Loucy (cell line): ENCODE results near the gene PNMA6E.

Source experiments
- H2AFZ ChIP-seq: fragments of 200-600 bp; sonication (generic); 2 replicates; pipeline ENCODE4 v1.6.0; 2016; ENCODE audit warnings: antibody characterized with exemption, mild to moderate bottlenecking, low read length, moderate library complexity
- H3F3A ChIP-seq: fragments of 200-600 bp; 2 replicates; pipeline ENCODE4 v1.6.0; 2016; ENCODE audit warnings: antibody characterized with exemption, low read depth, mild to moderate bottlenecking
- H3K27me3 ChIP-seq: fragments of 200-600 bp; sonication (generic); 2 replicates; pipeline ENCODE4 v1.6.1; 2014; ENCODE audit warnings: low read length, mild to moderate bottlenecking; ENCODE audit not compliant: insufficient read depth, poor library complexity, severe bottlenecking
- H3K36me3 ChIP-seq: fragments of 200-600 bp; sonication (generic); 2 replicates; pipeline ENCODE4 v1.6.1; 2016; ENCODE audit warnings: low read length; ENCODE audit not compliant: insufficient read depth
- H3K4me1 ChIP-seq: fragments of 200-600 bp; sonication (generic); 2 replicates; pipeline ENCODE4 v1.5.1; 2014; ENCODE audit warnings: low read length, mild to moderate bottlenecking; ENCODE audit not compliant: insufficient read depth, poor library complexity, severe bottlenecking
- H3K4me2 ChIP-seq: fragments of 200-600 bp; sonication (generic); 2 replicates; pipeline ENCODE4 v1.6.0; 2014; ENCODE audit warnings: antibody characterized with exemption, low read length, low read depth, mild to moderate bottlenecking; ENCODE audit not compliant: poor library complexity, severe bottlenecking
- H3K4me3 ChIP-seq: fragments of 200-600 bp; sonication (generic); 2 replicates; pipeline ENCODE4 v1.5.1; 2014; ENCODE audit warnings: low read length, mild to moderate bottlenecking, mixed read lengths; ENCODE audit not compliant: poor library complexity, severe bottlenecking
- H3K79me2 ChIP-seq: fragments of 200-600 bp; sonication (generic); 2 replicates; pipeline ENCODE4 v1.6.1; 2014; ENCODE audit warnings: low read length; ENCODE audit not compliant: insufficient read depth
- H3K9ac ChIP-seq: fragments of 200-600 bp; sonication (generic); 2 replicates; pipeline ENCODE4 v1.6.0; 2014; ENCODE audit warnings: mild to moderate bottlenecking, low read depth, low read length, moderate library complexity; ENCODE audit not compliant: poor library complexity, severe bottlenecking
- H3K9me2 ChIP-seq: fragments of 200-600 bp; sonication (generic); replicated peaks from 2 replicates; pipeline ENCODE4 v1.6.1; 2016; ENCODE audit warnings: low read depth, low read length, mixed read lengths
- H3K9me3 ChIP-seq: fragments of 200-600 bp; sonication (generic); 2 replicates; pipeline ENCODE4 v1.6.1; 2014; ENCODE audit warnings: mild to moderate bottlenecking, antibody characterized with exemption, low read length, low read depth; ENCODE audit not compliant: insufficient read depth
- H4K20me1 ChIP-seq: fragments of 200-600 bp; sonication (generic); 2 replicates; pipeline ENCODE4 v1.6.0; 2014; ENCODE audit warnings: antibody characterized with exemption, low read length, mild to moderate bottlenecking; ENCODE audit not compliant: insufficient read depth, poor library complexity, severe bottlenecking
- EZH2phosphoT487 ChIP-seq: fragments of 200-600 bp; IDR thresholded peaks from 2 replicates; pipeline ENCODE4 v1.6.1; 2018; ENCODE audit warnings: antibody characterized with exemption, mild to moderate bottlenecking, moderate library complexity, borderline replicate concordance
- TF ChIP-seq, protein P1 (sequence below): fragments of 200-600 bp; sonication (generic); conservative IDR thresholded peaks from 2 replicates; pipeline ENCODE4 v1.5.1; 2014; ENCODE audit warnings: mild to moderate bottlenecking, antibody characterized with exemption, low read length

Gene PNMA6E

DNA sequence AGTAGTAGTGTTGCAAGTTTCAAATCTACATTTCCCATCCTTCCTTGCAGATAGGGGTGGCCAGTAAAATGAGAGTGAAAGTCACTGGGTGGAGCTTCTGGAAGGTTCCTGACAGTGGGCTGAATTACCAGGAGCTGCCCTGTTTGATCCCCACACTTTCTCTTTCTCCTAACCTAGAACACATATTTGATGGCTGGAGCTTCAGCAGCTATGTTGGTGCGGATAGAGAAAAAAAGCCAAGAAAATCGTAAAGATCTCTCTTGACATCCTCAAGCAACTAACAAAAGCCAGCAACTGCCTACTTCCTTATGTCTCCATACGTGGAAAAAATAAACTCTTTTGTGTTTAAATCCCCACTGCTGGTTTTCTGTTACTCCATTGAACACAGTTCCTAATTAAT is 35.0 kb downstream of the PNMA6E start:
- H3K4me1 ChIP-seq = peaks cover 14% of the 10 kb centered on the region
- H3K27me3 ChIP-seq = no peaks in the 10 kb centered on the region
- no peaks in the 10 kb centered on the region for H3K79me2 ChIP-seq
- TF ChIP-seq EZH2phosphoT487 = no peak
- H3K4me3 ChIP-seq = no peak overlapping the region
- H3K4me2 ChIP-seq = no peak overlapping the region
- no peaks in the 10 kb centered on the region for H3K9me2 ChIP-seq
- H2AFZ ChIP-seq = no peak overlapping the region
- no peaks in the 10 kb centered on the region for H4K20me1 ChIP-seq
- no peaks in the 10 kb centered on the region for H3K36me3 ChIP-seq
- H3F3A ChIP-seq = no peaks in the 10 kb centered on the region
- no peak overlapping the region for H3K9ac ChIP-seq
- no peaks in the 10 kb centered on the region for H3K9me3 ChIP-seq

DNA sequence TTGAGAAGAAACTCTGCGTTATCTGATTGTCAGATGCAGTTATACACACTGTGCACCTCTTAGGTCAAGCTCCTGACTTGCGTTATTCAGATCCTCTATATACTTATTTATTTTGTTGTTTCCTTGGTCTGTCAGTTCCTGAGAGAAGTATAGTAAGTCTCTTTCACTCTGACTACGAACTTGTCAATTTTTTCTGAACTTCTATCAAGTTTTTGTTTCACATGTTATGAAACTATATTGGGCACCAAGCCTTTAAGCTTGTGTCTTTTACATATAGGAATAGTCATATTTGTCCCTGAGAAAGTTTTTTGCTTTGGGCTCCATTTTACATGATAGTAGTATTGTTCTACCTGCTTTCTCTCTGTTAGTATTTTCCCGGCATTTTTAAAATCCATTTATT is 35.5 kb downstream of the PNMA6E start:
- no peak overlapping the region for H3K4me2 ChIP-seq
- no peak for TF ChIP-seq EZH2phosphoT487
- TF ChIP-seq, protein P1, sequence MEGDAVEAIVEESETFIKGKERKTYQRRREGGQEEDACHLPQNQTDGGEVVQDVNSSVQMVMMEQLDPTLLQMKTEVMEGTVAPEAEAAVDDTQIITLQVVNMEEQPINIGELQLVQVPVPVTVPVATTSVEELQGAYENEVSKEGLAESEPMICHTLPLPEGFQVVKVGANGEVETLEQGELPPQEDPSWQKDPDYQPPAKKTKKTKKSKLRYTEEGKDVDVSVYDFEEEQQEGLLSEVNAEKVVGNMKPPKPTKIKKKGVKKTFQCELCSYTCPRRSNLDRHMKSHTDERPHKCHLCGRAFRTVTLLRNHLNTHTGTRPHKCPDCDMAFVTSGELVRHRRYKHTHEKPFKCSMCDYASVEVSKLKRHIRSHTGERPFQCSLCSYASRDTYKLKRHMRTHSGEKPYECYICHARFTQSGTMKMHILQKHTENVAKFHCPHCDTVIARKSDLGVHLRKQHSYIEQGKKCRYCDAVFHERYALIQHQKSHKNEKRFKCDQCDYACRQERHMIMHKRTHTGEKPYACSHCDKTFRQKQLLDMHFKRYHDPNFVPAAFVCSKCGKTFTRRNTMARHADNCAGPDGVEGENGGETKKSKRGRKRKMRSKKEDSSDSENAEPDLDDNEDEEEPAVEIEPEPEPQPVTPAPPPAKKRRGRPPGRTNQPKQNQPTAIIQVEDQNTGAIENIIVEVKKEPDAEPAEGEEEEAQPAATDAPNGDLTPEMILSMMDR = no peak
- H3K9ac ChIP-seq = no peak overlapping the region

DNA sequence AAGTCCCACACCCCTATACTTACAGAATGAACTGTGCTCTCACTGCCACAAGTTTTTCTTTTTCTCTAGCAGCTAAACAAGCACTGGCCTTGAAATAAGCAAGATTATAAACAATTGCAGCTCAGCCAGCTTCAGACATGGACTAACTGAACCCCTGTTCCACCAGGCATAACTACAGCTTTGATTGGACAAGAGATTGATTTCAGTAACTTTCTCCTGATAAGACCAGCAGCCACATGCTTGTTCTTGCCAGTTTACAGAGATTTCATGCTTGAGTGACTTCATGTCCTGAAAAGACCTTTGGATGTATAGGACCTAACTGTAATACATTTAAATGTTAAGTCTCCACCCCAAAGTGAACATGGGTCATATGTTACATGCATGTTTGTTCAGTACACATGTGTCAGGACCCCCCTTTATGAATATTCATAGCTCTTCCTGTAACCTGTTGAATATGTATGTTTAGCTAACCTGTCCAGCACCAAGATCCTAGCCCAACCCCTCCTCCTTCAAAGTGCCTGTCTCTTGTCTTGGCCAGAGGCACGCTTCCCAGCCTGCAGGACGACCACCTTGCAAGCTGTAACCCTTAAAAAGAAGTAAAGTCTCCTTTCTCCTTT is 39.3 kb downstream of the PNMA6E start:
- no peaks in the 10 kb centered on the region for H3F3A ChIP-seq
- H4K20me1 ChIP-seq = no peaks in the 10 kb centered on the region
- H2AFZ ChIP-seq = 0 out of 2 replicates have a peak overlapping the region, but pooled peaks have one; percentile 49
- H3K79me2 ChIP-seq = no peaks in the 10 kb centered on the region
- H3K36me3 ChIP-seq = no peaks in the 10 kb centered on the region
- no peaks in the 10 kb centered on the region for H3K9me3 ChIP-seq
- H3K9me2 ChIP-seq = no peaks in the 10 kb centered on the region
- no peak overlapping the region for H3K9ac ChIP-seq
- peak overlapping the region; percentile 15 for H3K4me2 ChIP-seq
- H3K4me1 ChIP-seq = peaks cover 4% of the 10 kb centered on the region
- TF ChIP-seq, protein P1 = no peak
- TF ChIP-seq EZH2phosphoT487 = no peak
- H3K4me3 ChIP-seq = no peak overlapping the region
- H3K27me3 ChIP-seq = no peaks in the 10 kb centered on the region

More for the DNA sequence above, 35.5 kb downstream of the PNMA6E start:
- Histone ChIP-seq H3K9me3 (no peaks in the 10 kb centered on the region), H3K79me2 (no peaks in the 10 kb centered on the region), H3K9me2 (no peaks in the 10 kb centered on the region), H3K4me1 (peaks cover 10% of the 10 kb centered on the region), H3K27me3 (no peaks in the 10 kb centered on the region), H2AFZ (no peak overlapping the region), H3F3A (no peaks in the 10 kb centered on the region), H3K36me3 (no peaks in the 10 kb centered on the region), H3K4me3 (no peak overlapping the region), H4K20me1 (no peaks in the 10 kb centered on the region)

DNA sequence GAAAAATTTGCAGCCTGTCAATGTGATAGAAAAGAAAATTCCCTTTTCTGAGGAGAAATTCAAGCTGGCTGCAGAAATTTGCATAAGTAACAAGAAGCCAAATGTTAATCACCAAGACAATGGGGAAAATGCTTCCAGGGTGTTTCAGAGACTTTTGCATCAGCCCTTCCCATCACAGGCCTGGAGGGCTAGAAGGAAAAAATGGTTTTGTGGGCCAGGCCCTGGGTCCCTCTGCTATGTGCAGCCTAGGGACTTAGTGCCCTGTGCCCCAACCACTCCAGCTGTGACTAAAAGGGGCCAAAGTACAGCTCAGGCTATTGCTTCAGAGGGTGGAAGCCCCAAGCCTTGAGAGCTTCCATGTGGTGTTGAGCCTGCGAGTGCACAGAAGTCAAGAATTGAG is 43.3 kb downstream of the PNMA6E start:
- Histone ChIP-seq H3K4me1 (peaks cover 4% of the 10 kb centered on the region), H2AFZ (no peak overlapping the region), H3K9me3 (no peaks in the 10 kb centered on the region), H3K4me2 (no peak overlapping the region), H3K36me3 (no peaks in the 10 kb centered on the region), H3F3A (no peaks in the 10 kb centered on the region), H3K9ac (no peak overlapping the region), H3K9me2 (no peaks in the 10 kb centered on the region), H3K79me2 (no peaks in the 10 kb centered on the region), H3K27me3 (no peaks in the 10 kb centered on the region), H4K20me1 (no peaks in the 10 kb centered on the region), H3K4me3 (no peak overlapping the region)
- TF ChIP-seq EZH2phosphoT487 = no peak
- TF ChIP-seq, protein P1 = no peak
